Keratinocyte (primary cell): ENCODE measurements around the gene BLZF1. TPM values are rescaled to one million over a fixed set of nuclear protein-coding genes. Genes with fewer than 3 reads are reported as not detected.

Source experiments
- DNase-seq: peaks from one replicate; pipeline ENCODE4 v3.0.0-alpha.2; 2011; ENCODE audit warnings: low read depth, missing footprints, low spot score
- FAIRE-seq: peaks from 2 replicates; lab custom pipeline; 2011; peaks lifted over from hg19 to GRCh38; lab: Jason Lieb, UNC
- H2AFZ ChIP-seq: 2 replicates; pipeline ENCODE4 v1.6.0; 2012; ENCODE audit warnings: low read length, control low read depth, inconsistent platforms; ENCODE audit not compliant: control insufficient read depth
- H3K27ac ChIP-seq: 2 replicates; pipeline ENCODE4 v1.5.1; 2011; ENCODE audit warnings: low read length; ENCODE audit not compliant: control insufficient read depth, insufficient read depth
- H3K27me3 ChIP-seq: 3 replicates; pipeline ENCODE4 v1.6.0; 2011; ENCODE audit warnings: low read length; ENCODE audit not compliant: control insufficient read depth, insufficient read depth; ENCODE audit errors: extremely low read depth
- H3K36me3 ChIP-seq, 2 experiments: 2 replicates in 1 of 2; 3 replicates in 1 of 2; pipeline ENCODE4 v1.5.1; 2011; ENCODE audit warnings: low read length in 2 of 2, mild to moderate bottlenecking in 1 of 2; ENCODE audit not compliant: control insufficient read depth in 2 of 2, insufficient read depth in 2 of 2; ENCODE audit errors: extremely low read depth in 1 of 2
- H3K4me1 ChIP-seq: 3 replicates; pipeline ENCODE4 v1.5.1; 2011; ENCODE audit warnings: low read length; ENCODE audit not compliant: control insufficient read depth, insufficient read depth; ENCODE audit errors: extremely low read depth
- H3K4me2 ChIP-seq: 3 replicates; pipeline ENCODE4 v1.6.0; 2011; ENCODE audit warnings: low read depth, low read length; ENCODE audit not compliant: control insufficient read depth, insufficient read depth; ENCODE audit errors: extremely low read depth
- H3K4me3 ChIP-seq, 3 experiments: fragments of 200-600 bp in 1 of 3; sonication (generic) in 1 of 3; 2 replicates in 2 of 3; 3 replicates in 1 of 3; pipeline ENCODE4 v1.5.1; 2011 to 2016; ENCODE audit warnings: low read length in 3 of 3, mild to moderate bottlenecking in 3 of 3, control low read depth in 2 of 3, inconsistent platforms in 1 of 3, low read depth in 1 of 3, mixed read lengths in 1 of 3, mixed run types in 1 of 3, moderate library complexity in 1 of 3; ENCODE audit not compliant: control insufficient read depth in 2 of 3, insufficient read depth in 2 of 3; ENCODE audit errors: extremely low read depth in 1 of 3
- H3K79me2 ChIP-seq: 2 replicates; pipeline ENCODE4 v1.6.0; 2012; ENCODE audit warnings: low read length; ENCODE audit not compliant: control insufficient read depth, insufficient read depth
- H3K9ac ChIP-seq: 3 replicates; pipeline ENCODE4 v1.6.0; 2011; ENCODE audit warnings: low read length; ENCODE audit not compliant: control insufficient read depth, insufficient read depth; ENCODE audit errors: extremely low read depth
- H3K9me1 ChIP-seq: 3 replicates; pipeline ENCODE4 v1.6.0; 2011; ENCODE audit warnings: low read length; ENCODE audit not compliant: control insufficient read depth, insufficient read depth; ENCODE audit errors: extremely low read depth
- H3K9me3 ChIP-seq: 2 replicates; pipeline ENCODE4 v1.5.1; 2012; ENCODE audit warnings: low read depth, low read length; ENCODE audit not compliant: control insufficient read depth
- H4K20me1 ChIP-seq: 3 replicates; pipeline ENCODE4 v1.6.0; 2011; ENCODE audit warnings: low read length; ENCODE audit not compliant: control insufficient read depth, insufficient read depth; ENCODE audit errors: extremely low read depth
- EZH2 ChIP-seq: IDR thresholded peaks from one replicate; pipeline ENCODE4 v1.6.1; 2012; ENCODE audit warnings: inconsistent platforms, mild to moderate bottlenecking, low read length, moderate library complexity
- dilution Hi-C: fragments of 300-500 bp; cut with MboI; formaldehyde crosslinking; loops from one replicate; pipeline ENCODE4 v1.7.0; 2020; ENCODE audit warnings: low sequenced_read_pairs; ENCODE audit not compliant: extremely low pct_ligation_motif_present
- polyA plus RNA-seq, 5 experiments: library from polyadenylated mRNA; depleted of rRNA in 3 of 5; stranded (reverse) in 3 of 5; stranded (forward) in 1 of 5; unstranded in 1 of 5; fragments of >200 nt; gene quantifications; 1 replicate in 1 of 5; 2 replicates in 3 of 5; 3 replicates in 1 of 5; pipeline versions ENCODE4 v1.2.1 to v1.2.3, GENCODE V29; 2011 to 2012; ENCODE audit warnings: missing spikeins in 2 of 5, low read depth in 1 of 5, low replicate concordance in 1 of 5
- TF ChIP-seq, protein P1 (sequence below), 3 experiments: IDR thresholded peaks in 1 of 3; conservative IDR thresholded peaks in 1 of 3; optimal IDR thresholded peaks in 1 of 3; 2 replicates in 2 of 3; 3 replicates in 1 of 3; pipeline versions ENCODE3 to v1.5.1; 2011; ENCODE audit warnings: low read length in 3 of 3, mild to moderate bottlenecking in 3 of 3, moderate library complexity in 2 of 3, control low read depth in 1 of 3, inconsistent platforms in 1 of 3; ENCODE audit not compliant: insufficient read depth in 2 of 3; ENCODE audit errors: extremely low read depth in 1 of 3

The BLZF1 gene
- polyA plus RNA-seq, 1 donor (not counting 4 experiments of a cell fraction or from before 2014, with no cell fraction given) = 50.9 TPM

DNA sequence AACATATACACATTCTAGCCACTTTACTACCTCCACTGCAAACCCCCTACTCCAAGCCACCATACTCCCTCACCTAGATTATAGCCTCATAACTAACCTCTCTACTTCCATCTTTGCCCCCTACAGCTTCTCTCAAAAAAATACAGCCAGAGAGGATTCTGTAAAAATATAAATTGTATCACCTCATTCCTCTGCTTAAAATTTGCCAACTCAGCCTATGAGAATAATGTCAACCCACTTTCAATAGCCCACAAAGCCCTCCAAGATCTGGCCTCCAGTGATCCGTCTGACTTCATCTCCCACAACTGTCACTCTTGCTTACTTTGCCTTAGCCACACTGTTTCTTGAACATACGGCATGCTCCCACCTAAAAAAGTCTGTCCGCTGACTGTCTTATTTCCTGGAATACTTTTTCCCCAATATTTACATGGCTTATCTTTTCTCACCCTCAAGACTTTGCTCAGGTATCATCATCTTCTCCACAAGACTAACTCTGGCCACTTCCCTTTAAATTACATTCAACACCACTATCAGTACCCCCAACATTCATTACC lies 21.9 kb upstream of the BLZF1 start:
- Histone ChIP-seq H3K4me2 (no peak overlapping the region), H3K9me1 (no peaks in the 10 kb centered on the region), H4K20me1 (no peaks in the 10 kb centered on the region), H3K9me3 (no peaks in the 10 kb centered on the region), H3K79me2 (peaks cover 6% of the 10 kb centered on the region), H3K27me3 (no peaks in the 10 kb centered on the region), H3K4me1 (no peaks in the 10 kb centered on the region), H3K36me3 (peaks cover 0 to 1% of the 10 kb centered on the region in 2 experiments), H3K27ac (no peak overlapping the region), H2AFZ (no peak overlapping the region), H3K4me3 (no peak overlapping the region), H3K9ac (no peak overlapping the region)
- dilution Hi-C loops = no loop called here
- no peak for TF ChIP-seq EZH2
- TF ChIP-seq, protein P1, sequence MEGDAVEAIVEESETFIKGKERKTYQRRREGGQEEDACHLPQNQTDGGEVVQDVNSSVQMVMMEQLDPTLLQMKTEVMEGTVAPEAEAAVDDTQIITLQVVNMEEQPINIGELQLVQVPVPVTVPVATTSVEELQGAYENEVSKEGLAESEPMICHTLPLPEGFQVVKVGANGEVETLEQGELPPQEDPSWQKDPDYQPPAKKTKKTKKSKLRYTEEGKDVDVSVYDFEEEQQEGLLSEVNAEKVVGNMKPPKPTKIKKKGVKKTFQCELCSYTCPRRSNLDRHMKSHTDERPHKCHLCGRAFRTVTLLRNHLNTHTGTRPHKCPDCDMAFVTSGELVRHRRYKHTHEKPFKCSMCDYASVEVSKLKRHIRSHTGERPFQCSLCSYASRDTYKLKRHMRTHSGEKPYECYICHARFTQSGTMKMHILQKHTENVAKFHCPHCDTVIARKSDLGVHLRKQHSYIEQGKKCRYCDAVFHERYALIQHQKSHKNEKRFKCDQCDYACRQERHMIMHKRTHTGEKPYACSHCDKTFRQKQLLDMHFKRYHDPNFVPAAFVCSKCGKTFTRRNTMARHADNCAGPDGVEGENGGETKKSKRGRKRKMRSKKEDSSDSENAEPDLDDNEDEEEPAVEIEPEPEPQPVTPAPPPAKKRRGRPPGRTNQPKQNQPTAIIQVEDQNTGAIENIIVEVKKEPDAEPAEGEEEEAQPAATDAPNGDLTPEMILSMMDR (optimal IDR thresholded peaks at IDR 0.05 in 1 of 3, IDR thresholded peaks at IDR 0.05 in 1 of 3, conservative IDR thresholded peaks at IDR 0.05 in 1 of 3; ENCODE audit: extremely low read depth in 1 of 3, insufficient read depth in 2 of 3, low read length in 3 of 3) = no peak
- FAIRE-seq (no peak), DNase-seq (no peak)

DNA sequence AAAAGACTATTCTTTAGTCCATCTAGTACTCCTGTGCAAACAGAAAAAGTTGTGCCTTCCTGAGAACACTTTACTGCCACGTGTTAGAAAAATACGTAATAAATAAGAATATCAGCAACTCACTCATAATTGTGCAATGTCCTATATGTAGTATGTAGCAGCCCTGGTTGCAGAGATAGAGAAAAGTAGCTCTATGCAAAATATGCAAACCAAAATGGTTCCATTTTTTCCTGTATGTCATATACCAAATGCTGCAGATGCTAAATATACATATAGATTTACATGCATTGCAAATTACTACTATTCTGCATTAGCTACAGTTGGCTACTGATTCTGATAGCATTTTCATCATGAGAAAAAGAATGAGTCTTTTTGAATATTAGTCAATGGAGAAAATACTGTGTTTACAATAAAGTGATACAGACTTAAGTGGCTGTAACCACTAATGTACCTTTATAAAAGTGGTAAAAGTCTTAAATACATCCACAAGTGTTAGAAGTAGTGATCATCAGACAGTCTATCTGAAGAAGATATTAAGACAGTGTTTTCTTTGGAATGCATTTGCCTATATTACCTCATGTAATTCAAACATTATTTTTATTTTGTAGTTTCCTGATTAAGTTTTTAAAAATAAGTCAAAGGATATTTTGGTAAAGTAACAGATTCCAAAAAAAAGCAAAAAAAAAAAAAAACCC lies 20.2 kb upstream of the BLZF1 start:
- DNase-seq = no peak

More for the DNA sequence above, 20.2 kb upstream of the BLZF1 start:
- no peaks in the 10 kb centered on the region for H3K9me3 ChIP-seq
- H3K4me1 ChIP-seq = no peaks in the 10 kb centered on the region
- no peak for TF ChIP-seq EZH2
- TF ChIP-seq, protein P1 (optimal IDR thresholded peaks at IDR 0.05 in 1 of 3, IDR thresholded peaks at IDR 0.05 in 1 of 3, conservative IDR thresholded peaks at IDR 0.05 in 1 of 3; ENCODE audit: extremely low read depth in 1 of 3, insufficient read depth in 2 of 3, low read length in 3 of 3) = no peak
- H2AFZ ChIP-seq = no peak overlapping the region
- no peaks in the 10 kb centered on the region for H4K20me1 ChIP-seq
- no peak overlapping the region for H3K4me3 ChIP-seq
- no peak overlapping the region for H3K27ac ChIP-seq
- FAIRE-seq = no peak
- H3K36me3 ChIP-seq = no peaks in the 10 kb centered on the region
- H3K4me2 ChIP-seq = no peak overlapping the region
- no peaks in the 10 kb centered on the region for H3K9me1 ChIP-seq
- no peak overlapping the region for H3K9ac ChIP-seq
- dilution Hi-C loops = no loop called here
- H3K79me2 ChIP-seq = peaks cover 14% of the 10 kb centered on the region
- H3K27me3 ChIP-seq = no peaks in the 10 kb centered on the region
